HUES64 (cell line): ENCODE results near the gene SYT14.
"Not testable (repeated sequence)": the region's sequence is repeated elsewhere in the genome, so short reads cannot be mapped to it uniquely, and the experiment has no call there.

Source experiments
- H3K27ac ChIP-seq: 2 replicates; pipeline ENCODE4 v1.7.0; 2013; ENCODE audit warnings: low read depth, low read length, inconsistent platforms
- H3K27me3 ChIP-seq: 2 replicates; pipeline ENCODE4 v1.6.1; 2013; ENCODE audit warnings: mild to moderate bottlenecking, low read length; ENCODE audit not compliant: insufficient read depth
- H3K36me3 ChIP-seq: 2 replicates; pipeline ENCODE4 v1.6.1; 2013; ENCODE audit warnings: mild to moderate bottlenecking, low read length; ENCODE audit not compliant: insufficient read depth
- H3K4me1 ChIP-seq: 2 replicates; pipeline ENCODE4 v1.6.1; 2013; ENCODE audit warnings: mild to moderate bottlenecking, low read length, moderate library complexity; ENCODE audit not compliant: insufficient read depth
- H3K4me3 ChIP-seq: 2 replicates; pipeline ENCODE4 v1.5.1; 2013; ENCODE audit warnings: mild to moderate bottlenecking, low read length, moderate library complexity
- H3K9ac ChIP-seq: 2 replicates; pipeline ENCODE4 v1.6.1; 2013; ENCODE audit warnings: mild to moderate bottlenecking, low read depth, low read length
- H3K9me3 ChIP-seq: 2 replicates; pipeline ENCODE4 v1.6.1; 2013; ENCODE audit warnings: low read depth, low read length; ENCODE audit not compliant: insufficient read depth
- WGBS: fragments of 150-250, 120-280 bp; methylation state at CpG from one replicate; pipeline ENCODE4 v1.1.7; 2013; ENCODE audit warnings: missing lambda C conversion rate; 5-methylcytosine and 5-hydroxymethylcytosine counted together

The SYT14 gene

DNA sequence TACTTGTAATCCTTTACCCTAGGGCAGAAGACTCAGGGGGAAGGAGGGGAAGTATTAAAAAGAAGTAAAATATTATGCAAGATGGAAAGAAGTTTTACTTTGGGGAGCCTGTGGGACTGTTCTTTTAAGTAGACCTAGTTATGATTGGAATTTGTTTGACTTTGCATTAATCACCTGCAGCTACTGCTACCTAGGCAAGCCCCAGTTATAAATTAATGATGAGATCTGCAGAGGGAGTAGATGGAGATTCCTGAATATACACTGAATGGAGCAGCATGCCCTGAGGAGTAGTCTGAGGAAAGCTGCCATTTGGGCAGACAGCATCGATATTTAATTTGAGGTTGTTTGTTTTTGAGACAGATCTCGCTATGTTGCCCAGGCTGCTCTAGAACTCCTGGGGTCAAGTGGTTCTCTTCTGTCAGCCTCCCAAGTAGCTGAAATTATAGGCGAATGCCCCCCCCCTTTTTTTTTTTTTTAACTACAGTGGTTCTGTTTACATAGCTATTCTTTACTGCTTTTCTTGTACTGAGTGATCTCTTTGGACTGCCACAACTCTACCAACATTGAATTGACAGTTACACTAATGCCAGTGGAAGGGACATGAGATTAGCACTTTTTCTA is 213.1 kb downstream of the SYT14 start:
- WGBS = 95% methylated on average over 2 of the region's 3 CpGs
- Histone ChIP-seq H3K36me3 (no peaks in the 10 kb centered on the region), H3K9ac (no peak overlapping the region), H3K4me3 (no peak overlapping the region), H3K27me3 (no peaks in the 10 kb centered on the region), H3K4me1 (no peaks in the 10 kb centered on the region), H3K27ac (no peak overlapping the region), H3K9me3 (no peaks in the 10 kb centered on the region)

DNA sequence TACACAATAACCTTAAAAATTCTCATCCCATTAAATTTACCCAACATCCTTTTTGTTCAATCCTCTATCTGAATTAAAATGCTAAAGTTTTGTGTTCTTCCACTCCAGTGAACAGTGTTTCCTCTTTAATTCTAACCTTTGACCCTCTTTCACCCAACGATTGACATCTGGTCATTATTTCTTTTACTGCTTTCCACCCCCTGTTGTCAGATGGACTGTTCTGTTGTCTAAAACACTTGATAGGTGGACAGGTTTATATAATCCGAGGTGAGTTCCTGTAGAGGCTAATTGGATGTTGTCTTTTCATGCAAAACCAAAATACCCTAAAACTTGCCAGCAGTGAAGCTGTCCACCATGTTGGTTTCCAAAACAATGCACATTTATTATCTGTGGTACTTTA is 221.2 kb downstream of the SYT14 start:
- no peaks in the 10 kb centered on the region for H3K9me3 ChIP-seq
- no peak overlapping the region for H3K9ac ChIP-seq
- H3K36me3 ChIP-seq = no peaks in the 10 kb centered on the region
- no peaks in the 10 kb centered on the region for H3K27me3 ChIP-seq
- WGBS = 93% methylated on average over 1 of the region's 2 CpGs
- no peak overlapping the region for H3K27ac ChIP-seq
- no peak overlapping the region for H3K4me3 ChIP-seq
- no peaks in the 10 kb centered on the region for H3K4me1 ChIP-seq

DNA sequence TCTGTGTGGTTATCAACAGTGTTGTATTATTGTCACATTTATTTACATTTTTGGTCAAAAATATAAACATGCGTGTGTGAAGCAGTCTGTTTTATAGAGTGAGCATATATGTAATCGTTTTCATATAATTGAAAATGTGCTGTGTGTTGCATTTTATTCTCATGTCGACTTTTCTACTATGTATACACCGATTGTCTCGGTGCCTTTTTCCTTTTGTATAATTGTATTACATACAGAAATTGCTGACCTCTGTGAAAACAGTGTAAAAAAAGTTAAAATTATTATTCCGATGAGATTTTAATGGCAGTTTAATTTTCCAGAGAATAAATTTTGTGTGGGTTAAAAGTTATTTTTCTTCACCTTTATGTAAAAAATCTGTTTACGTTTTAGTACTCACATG is 232.2 kb downstream of the SYT14 start:
- no peaks in the 10 kb centered on the region for H3K9me3 ChIP-seq
- H3K4me1 ChIP-seq = no peaks in the 10 kb centered on the region; the same call in 1 of the 2 replicates
- H3K4me3 ChIP-seq = no peak overlapping the region
- WGBS = 93% methylated on average over 4 of the region's 7 CpGs
- no peaks in the 10 kb centered on the region for H3K27me3 ChIP-seq
- no peak overlapping the region for H3K9ac ChIP-seq
- H3K36me3 ChIP-seq = no peaks in the 10 kb centered on the region
- H3K27ac ChIP-seq = no peak overlapping the region

GRCh38 chr1:210174133-210174532 is 236.1 kb downstream of the SYT14 start:
- 94% methylated on average over 8 of the region's 8 CpGs for WGBS

GRCh38 chr1:210185063-210185462 is 247.0 kb downstream of the SYT14 start:
- H3K9ac ChIP-seq = no peak overlapping the region
- no peak overlapping the region for H3K27ac ChIP-seq
- no peaks in the 10 kb centered on the region for H3K4me1 ChIP-seq
- 76% methylated on average over 2 of the region's 2 CpGs for WGBS
- H3K36me3 ChIP-seq = no peaks in the 10 kb centered on the region
- no peaks in the 10 kb centered on the region for H3K9me3 ChIP-seq
- H3K27me3 ChIP-seq = no peaks in the 10 kb centered on the region
- H3K4me3 ChIP-seq = no peak overlapping the region

More at GRCh38 chr1:210174133-210174532, 236.1 kb downstream of the SYT14 start:
- no peaks in the 10 kb centered on the region for H3K27me3 ChIP-seq
- no peaks in the 10 kb centered on the region for H3K36me3 ChIP-seq
- H3K9ac ChIP-seq = no peak overlapping the region
- no peaks in the 10 kb centered on the region for H3K4me1 ChIP-seq
- H3K27ac ChIP-seq = no peak overlapping the region
- H3K4me3 ChIP-seq = no peak overlapping the region
- H3K9me3 ChIP-seq = no peaks in the 10 kb centered on the region

- WGBS = 82% methylated on average over 18 of the region's 18 CpGs
- H3K27me3 ChIP-seq, H3K36me3 ChIP-seq, H3K9ac ChIP-seq, H3K27ac ChIP-seq, H3K4me3 ChIP-seq, H3K4me1 ChIP-seq, H3K9me3 ChIP-seq: not testable (repeated sequence)
Measured at GRCh38 chr1:210187849-210188606, 250.0 kb downstream of the SYT14 start.

DNA sequence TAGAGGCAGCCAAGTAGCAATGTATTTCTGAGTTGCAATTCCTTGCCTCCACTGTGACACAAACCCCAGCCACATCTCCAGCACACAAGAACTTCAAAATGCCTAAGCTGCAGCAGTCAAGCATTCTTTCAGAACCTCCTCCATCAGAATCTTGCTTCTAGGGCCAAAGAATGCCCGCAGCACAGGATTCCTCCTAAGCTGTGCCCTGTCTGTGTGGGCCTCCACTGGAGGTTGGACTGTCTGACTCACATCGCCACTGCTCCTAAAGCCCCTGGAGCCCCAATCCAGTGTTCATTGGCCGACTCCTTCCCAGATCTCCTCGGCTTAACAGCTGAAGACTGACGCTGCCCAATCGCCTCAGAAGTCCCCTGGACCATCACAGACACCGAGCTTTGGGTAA is 251.4 kb downstream of the SYT14 start:
- Histone ChIP-seq H3K4me1 (no peaks in the 10 kb centered on the region), H3K9me3 (no peaks in the 10 kb centered on the region), H3K9ac (no peak overlapping the region), H3K27me3 (no peaks in the 10 kb centered on the region), H3K27ac (no peak overlapping the region), H3K4me3 (no peak overlapping the region), H3K36me3 (no peaks in the 10 kb centered on the region)
- 95% methylated on average over 7 of the region's 7 CpGs for WGBS

DNA sequence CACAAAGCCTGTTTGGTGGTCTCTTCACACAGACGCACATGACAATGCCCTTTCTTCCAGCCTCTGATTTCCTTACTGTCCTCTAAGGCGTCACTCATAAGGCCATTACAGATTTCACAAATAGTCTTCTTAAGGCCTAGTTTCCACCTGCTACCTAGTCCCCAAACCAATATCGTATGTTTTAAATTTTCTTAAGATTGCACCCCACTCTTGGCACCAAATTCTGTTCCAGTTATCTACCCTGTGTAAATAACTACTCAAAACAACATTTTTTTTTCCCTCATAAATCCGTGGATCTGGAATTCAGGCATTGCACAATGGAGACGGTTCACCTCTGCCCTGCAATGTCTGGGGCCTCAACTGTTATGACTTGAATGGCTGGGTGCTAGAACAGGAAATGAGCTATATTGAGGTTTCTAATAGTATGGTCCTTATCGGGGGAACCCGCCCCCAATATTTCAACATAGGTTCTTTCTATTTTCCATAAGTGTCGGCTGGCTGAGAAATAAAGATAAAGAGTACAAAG is 257.7 kb downstream of the SYT14 start:
- no peak overlapping the region for H3K9ac ChIP-seq
- H3K36me3 ChIP-seq = no peaks in the 10 kb centered on the region
- H3K4me3 ChIP-seq = no peak overlapping the region
- no peak overlapping the region for H3K27ac ChIP-seq
- H3K9me3 ChIP-seq = peaks cover 11% of the 10 kb centered on the region
- WGBS = 96% methylated on average over 7 of the region's 8 CpGs
- no peaks in the 10 kb centered on the region for H3K4me1 ChIP-seq
- H3K27me3 ChIP-seq = no peaks in the 10 kb centered on the region

GRCh38 chr1:210196266-210196665 is 258.2 kb downstream of the SYT14 start:
- H3K27me3 ChIP-seq, H3K36me3 ChIP-seq, H3K27ac ChIP-seq, H3K4me1 ChIP-seq, H3K9ac ChIP-seq, H3K4me3 ChIP-seq: not testable (repeated sequence)
- WGBS = 98% methylated on average over 5 of the region's 5 CpGs
- peaks cover 11% of the 10 kb centered on the region for H3K9me3 ChIP-seq

GRCh38 chr1:210198840-210199239 is 260.8 kb downstream of the SYT14 start:
- H3K27ac ChIP-seq = no peak overlapping the region
- H3K4me1 ChIP-seq = no peaks in the 10 kb centered on the region
- no peak overlapping the region for H3K4me3 ChIP-seq
- peaks cover 11% of the 10 kb centered on the region for H3K9me3 ChIP-seq
- 93% methylated on average over 2 of the region's 3 CpGs for WGBS
- no peak overlapping the region for H3K9ac ChIP-seq
- no peaks in the 10 kb centered on the region for H3K27me3 ChIP-seq
- no peaks in the 10 kb centered on the region for H3K36me3 ChIP-seq

- Histone ChIP-seq H3K27ac (no peak overlapping the region), H3K27me3 (no peaks in the 10 kb centered on the region), H3K4me3 (no peak overlapping the region), H3K36me3 (no peaks in the 10 kb centered on the region), H3K9ac (no peak overlapping the region), H3K4me1 (no peaks in the 10 kb centered on the region), H3K9me3 (peaks cover 11% of the 10 kb centered on the region)
- WGBS = no CpG with 5 or more reads among the region's 3 CpGs
Measured at GRCh38 chr1:210200124-210200736, 262.2 kb downstream of the SYT14 start.
